ENCODE results near the gene ARHGEF12. TPM values are rescaled to one million over a fixed set of nuclear protein-coding genes. Genes with fewer than 3 reads are reported as not detected.

ARHGEF12 gene
- total and polyA plus RNA-seq, 8 donors, result 13.8 to 74.7 (median 38.4) TPM

DNA sequence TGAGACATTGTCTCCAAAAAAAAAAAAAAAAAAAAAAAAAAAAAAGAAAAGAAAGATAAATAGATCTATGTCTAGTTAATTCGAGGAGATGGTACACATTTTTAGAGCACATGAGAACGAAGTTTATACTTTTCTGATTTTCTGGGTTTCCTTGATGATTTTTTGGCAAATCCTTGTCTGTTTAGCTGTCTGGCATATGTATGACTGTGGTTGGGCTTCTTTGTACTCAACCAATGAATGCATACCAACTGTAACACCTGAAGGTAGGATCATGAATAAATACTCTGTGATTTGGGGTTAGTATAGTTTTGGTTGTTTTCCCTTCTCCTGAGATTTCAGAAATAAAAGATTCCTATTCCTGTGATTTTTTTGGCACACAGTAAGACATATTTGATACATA, 63.1 kb downstream of the ARHGEF12 start:
- ATAC-seq (peak; percentile 43 to 68 (median 64)), FAIRE-seq (no peak), DNase-seq (no peak)
- WGBS, 2 donors, result 32 to 38% methylated on average over 2 of the region's 2 CpGs
- intact Hi-C loops (cut with DNase I), result loop anchor here in 1 of 3 donors (10.0 kb wide), 1 partner anchor 55 kb away; no protein-coding TSS in a partner anchor
- TF ChIP-seq, protein P1, sequence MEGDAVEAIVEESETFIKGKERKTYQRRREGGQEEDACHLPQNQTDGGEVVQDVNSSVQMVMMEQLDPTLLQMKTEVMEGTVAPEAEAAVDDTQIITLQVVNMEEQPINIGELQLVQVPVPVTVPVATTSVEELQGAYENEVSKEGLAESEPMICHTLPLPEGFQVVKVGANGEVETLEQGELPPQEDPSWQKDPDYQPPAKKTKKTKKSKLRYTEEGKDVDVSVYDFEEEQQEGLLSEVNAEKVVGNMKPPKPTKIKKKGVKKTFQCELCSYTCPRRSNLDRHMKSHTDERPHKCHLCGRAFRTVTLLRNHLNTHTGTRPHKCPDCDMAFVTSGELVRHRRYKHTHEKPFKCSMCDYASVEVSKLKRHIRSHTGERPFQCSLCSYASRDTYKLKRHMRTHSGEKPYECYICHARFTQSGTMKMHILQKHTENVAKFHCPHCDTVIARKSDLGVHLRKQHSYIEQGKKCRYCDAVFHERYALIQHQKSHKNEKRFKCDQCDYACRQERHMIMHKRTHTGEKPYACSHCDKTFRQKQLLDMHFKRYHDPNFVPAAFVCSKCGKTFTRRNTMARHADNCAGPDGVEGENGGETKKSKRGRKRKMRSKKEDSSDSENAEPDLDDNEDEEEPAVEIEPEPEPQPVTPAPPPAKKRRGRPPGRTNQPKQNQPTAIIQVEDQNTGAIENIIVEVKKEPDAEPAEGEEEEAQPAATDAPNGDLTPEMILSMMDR (IDR thresholded peaks at IDR 0.05), result no peak
- H3K36me3 ChIP-seq, result no peaks in the 10 kb centered on the region
- H3K27me3 ChIP-seq, result no peaks in the 10 kb centered on the region
- H3K4me1 ChIP-seq, result peaks cover 3 to 44% (median 29%) of the 10 kb centered on the region in 3 donors
- no peak overlapping the region for H3K4me3 ChIP-seq
- no peaks in the 10 kb centered on the region for H3K9me3 ChIP-seq
- H3K27ac ChIP-seq, result no peak overlapping the region

DNA sequence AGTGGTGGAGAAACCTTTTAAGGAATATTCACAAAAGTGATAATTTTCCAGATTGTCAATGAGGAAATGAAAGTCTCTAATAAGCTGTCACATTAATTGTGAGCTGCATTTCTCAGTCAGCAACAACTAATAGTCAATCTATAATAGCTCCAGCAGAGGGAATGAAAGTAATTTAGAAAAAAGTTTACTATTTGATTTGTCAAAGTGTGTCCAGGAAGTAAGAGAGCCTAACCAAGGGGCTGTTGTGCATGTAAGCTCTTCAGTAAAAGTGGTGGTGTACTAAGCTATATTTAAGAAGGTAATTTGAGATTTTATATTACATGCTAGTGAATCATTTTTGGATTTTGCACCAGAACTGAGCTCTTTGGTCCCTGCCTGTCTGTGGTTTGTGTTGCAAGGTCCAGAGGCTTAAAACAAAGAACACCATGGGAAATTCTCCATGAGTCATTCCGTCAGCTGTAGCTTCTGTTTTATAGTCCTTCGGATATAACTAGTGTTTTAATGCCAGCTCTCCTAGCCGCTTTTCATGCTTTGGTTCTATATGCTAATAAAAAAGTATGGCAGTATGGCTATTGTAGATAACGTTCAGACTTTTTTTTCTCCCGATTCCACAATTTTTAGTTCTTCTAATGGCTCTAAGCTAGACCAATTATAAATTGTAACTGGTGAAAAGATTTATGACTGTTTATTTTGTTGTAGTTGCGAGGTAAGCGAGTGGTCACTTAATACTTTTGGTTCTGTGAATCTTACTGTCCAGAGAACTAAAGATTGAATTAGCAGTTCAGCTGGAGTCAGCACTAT, 64.6 kb downstream of the ARHGEF12 start:
- DNase-seq (peak in 2 of 6 donors; percentile 26 to 28), FAIRE-seq (peak; percentile 70), ATAC-seq (peak; percentile 60 to 91 (median 82))
- Histone ChIP-seq H3K4me3 (no peak overlapping the region), H3K27ac (peak overlapping the region in 2 of 4 donors; percentile 4 to 6), H3K36me3 (no peaks in the 10 kb centered on the region), H3K4me1 (peaks cover 3 to 44% (median 33%) of the 10 kb centered on the region in 3 donors), H3K27me3 (no peaks in the 10 kb centered on the region), H3K9me3 (no peaks in the 10 kb centered on the region)
- intact Hi-C loops (cut with DNase I), result no loop called here
- TF ChIP-seq, protein P1 (IDR thresholded peaks at IDR 0.05), result no peak
- 46 to 50% methylated on average over 7 of the region's 7 CpGs for WGBS, 2 donors

DNA sequence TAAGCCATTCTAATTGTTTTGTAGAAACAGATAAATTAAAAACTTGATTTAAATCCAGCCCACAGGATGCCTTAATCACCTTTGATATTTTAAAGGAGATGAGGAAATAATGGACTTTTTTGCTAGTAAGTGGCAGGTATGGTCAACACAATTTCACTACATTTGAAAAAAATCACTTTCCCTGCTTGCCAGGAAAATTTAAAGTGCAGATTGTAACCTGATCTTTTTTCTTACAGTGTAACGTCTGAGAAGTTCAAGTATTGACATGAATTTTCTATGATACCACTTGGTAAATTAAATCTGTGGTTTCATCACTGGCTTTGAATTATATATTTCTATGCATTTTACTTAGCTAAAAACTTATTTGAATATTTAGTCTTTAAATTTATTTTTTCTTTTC, 65.3 kb downstream of the ARHGEF12 start:
- no peak overlapping the region for H3K4me3 ChIP-seq
- no peak for FAIRE-seq
- H3K4me1 ChIP-seq, result peaks cover 3 to 44% (median 35%) of the 10 kb centered on the region in 3 donors
- no peaks in the 10 kb centered on the region for H3K27me3 ChIP-seq
- TF ChIP-seq, protein P1 (IDR thresholded peaks at IDR 0.05), result no peak
- H3K36me3 ChIP-seq, result no peaks in the 10 kb centered on the region
- no peak for DNase-seq
- H3K9me3 ChIP-seq, result no peaks in the 10 kb centered on the region
- H3K27ac ChIP-seq, result peak overlapping the region in 1 of 4 donors; percentile 6
- WGBS, 2 donors, result 14 to 16% methylated on average over 1 of the region's 1 CpG
- ATAC-seq, result peak in 2 of 4 donors; percentile 13 to 23
- intact Hi-C loops (cut with DNase I), result no loop called here

DNA sequence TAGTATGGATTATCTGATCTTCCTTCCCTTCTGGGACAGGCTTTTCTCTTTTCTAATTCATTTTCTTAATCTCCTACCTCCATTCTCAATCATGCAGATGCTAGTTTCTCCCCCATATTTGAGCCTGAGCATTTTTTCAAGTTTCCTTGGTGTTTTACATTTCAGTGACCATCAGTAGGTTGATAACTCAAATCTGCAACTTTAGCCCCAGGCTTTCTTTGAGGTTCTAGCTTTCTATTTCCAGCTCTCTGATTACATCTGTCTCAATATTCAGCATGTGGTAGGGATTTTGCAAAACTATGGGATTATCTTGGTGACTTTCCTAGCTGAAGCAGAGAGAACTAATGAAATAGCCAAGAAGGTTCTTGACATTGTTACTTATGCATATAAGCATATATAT, 67.8 kb downstream of the ARHGEF12 start:
- TF ChIP-seq, protein P1 (IDR thresholded peaks at IDR 0.05), result no peak
- FAIRE-seq (no peak), ATAC-seq (no peak), DNase-seq (no peak)
- no peaks in the 10 kb centered on the region for H3K9me3 ChIP-seq
- H3K4me3 ChIP-seq, result no peak overlapping the region
- no peaks in the 10 kb centered on the region for H3K27me3 ChIP-seq
- intact Hi-C loops (cut with DNase I), result no loop called here
- H3K4me1 ChIP-seq, result peaks cover 3 to 44% (median 35%) of the 10 kb centered on the region in 3 donors
- H3K27ac ChIP-seq, result no peak overlapping the region
- no peaks in the 10 kb centered on the region for H3K36me3 ChIP-seq

DNA sequence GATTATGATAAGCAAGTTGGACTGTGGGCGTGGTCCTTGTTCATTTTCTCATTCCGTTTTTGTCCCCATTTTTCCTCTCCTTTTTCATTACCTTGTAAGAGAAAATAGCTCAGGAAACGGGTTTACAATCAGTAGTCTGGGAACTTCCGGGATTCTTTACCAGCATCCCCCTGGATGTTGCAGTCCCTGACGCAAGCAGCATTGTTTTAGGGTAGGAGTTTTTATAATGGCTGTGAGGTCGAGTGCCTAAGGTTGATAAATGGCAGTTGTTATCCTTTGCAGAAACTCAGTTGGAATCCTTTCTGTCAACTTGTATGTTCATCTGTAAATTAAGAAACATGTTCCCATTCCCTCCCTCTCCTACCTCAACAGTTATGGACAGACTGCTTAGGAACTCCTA, 68.3 kb downstream of the ARHGEF12 start:
- FAIRE-seq (no peak), ATAC-seq (no peak), DNase-seq (no peak)
- H3K27me3 ChIP-seq, result no peaks in the 10 kb centered on the region
- TF ChIP-seq, protein P1 (IDR thresholded peaks at IDR 0.05), result no peak
- no peaks in the 10 kb centered on the region for H3K9me3 ChIP-seq
- intact Hi-C loops (cut with DNase I), result no loop called here
- peaks cover 3 to 40% (median 32%) of the 10 kb centered on the region in 3 donors for H3K4me1 ChIP-seq
- H3K4me3 ChIP-seq, result no peak overlapping the region
- 71 to 80% methylated on average over 6 of the region's 6 CpGs for WGBS, 2 donors
- no peaks in the 10 kb centered on the region for H3K36me3 ChIP-seq
- H3K27ac ChIP-seq, result no peak overlapping the region

Data from pancreas (tissue), 10 donors.